Prostate gland (tissue), 2 donors: ENCODE results near the gene FBXO17.

ENCODE experiments used
- CTCF ChIP-seq, 4 experiments: fragments of 200-600 bp in 2 of 4; fragments of 450-650 bp in 2 of 4; sonication (generic) in 2 of 4; IDR thresholded peaks; 1 replicate in 3 of 4; 2 replicates in 1 of 4; pipeline ENCODE4 v1.5.1; 2016 to 2019; ENCODE audit warnings: antibody characterized with exemption in 4 of 4, mild to moderate bottlenecking in 2 of 4, moderate library complexity in 2 of 4
- POLR2A ChIP-seq: fragments of 450-650 bp; IDR thresholded peaks from one replicate; pipeline ENCODE4 v1.6.1; 2016; ENCODE audit warnings: antibody characterized with exemption, mild to moderate bottlenecking
- POLR2AphosphoS5 ChIP-seq: sonication (generic); formaldehyde crosslinking; IDR thresholded peaks from one replicate; pipeline ENCODE4 v1.6.1; 2017; ENCODE audit warnings: antibody characterized with exemption

- TF ChIP-seq CTCF (IDR thresholded peaks at IDR 0.05) (no peak), POLR2A (no peak), POLR2AphosphoS5 (no peak)
Observed at GRCh38 chr19:38932425-38933179, 42.9 kb downstream of the FBXO17 start.
